Fibroblast of villous mesenchyme (primary cell): ENCODE measurements around the gene KDELR1. TPM values are rescaled to one million over a fixed set of nuclear protein-coding genes. Genes with fewer than 3 reads are reported as not detected.
"Not testable (repeated sequence)": the region's sequence is repeated elsewhere in the genome, so short reads cannot be mapped to it uniquely, and the experiment has no call there.

Source experiments
- DNase-seq: peaks from one replicate; pipeline ENCODE4 v3.0.0-alpha.2; 2010; ENCODE audit warnings: low read depth
- H3K4me3 ChIP-seq: 2 replicates; pipeline ENCODE4 v1.5.1; 2011; ENCODE audit warnings: low read depth, mild to moderate bottlenecking, low read length
- CTCF ChIP-seq: IDR thresholded peaks from 2 replicates; pipeline ENCODE4 v1.5.1; 2012; ENCODE audit warnings: low read depth, mild to moderate bottlenecking, low read length; ENCODE audit not compliant: insufficient read depth
- total RNA-seq: library from RNA; depleted of rRNA; stranded (reverse); fragments of >200 nt; gene quantifications from 2 replicates; pipeline ENCODE4 v1.2.3, GENCODE V29; 2012

The KDELR1 gene
- total RNA-seq, 1 donor, result 111 TPM

GRCh38 chr19:48394331-48395169, 3.2 kb upstream of the KDELR1 start:
- no peak for DNase-seq
- no peak for TF ChIP-seq CTCF
- H3K4me3 ChIP-seq, result peak overlapping the region; percentile 39

- DNase-seq, result peak; percentile 28
- peak within 1 kb of the TSS; percentile 39 for H3K4me3 ChIP-seq
- TF ChIP-seq CTCF, result no peak
Measured at GRCh38 chr19:48393559-48394330, 2.4 kb upstream of the KDELR1 start, which contains the start of gene GRIN2D. Gene GRIN2D (plus strand): TSS chr19:48393668. CDS start chr19:48398393, 4,725 bp downstream.

- no peak for DNase-seq
- no peak for TF ChIP-seq CTCF
- no peak overlapping the region for H3K4me3 ChIP-seq
Measured at GRCh38 chr19:48392860-48393558, 1.7 kb upstream of the KDELR1 start.

GRCh38 chr19:48392006-48392344, 624 bp upstream of the KDELR1 start:
- H3K4me3 ChIP-seq, DNase-seq: not testable (repeated sequence)

- TF ChIP-seq CTCF, result peak; percentile 78
Measured at GRCh38 chr19:48390188-48391099, 907 bp downstream of the KDELR1 start.

GRCh38 chr19:48386981-48387380, 4.4 kb downstream of the KDELR1 start:
- DNase-seq, result no peak
- H3K4me3 ChIP-seq, result no peak overlapping the region
- no peak for TF ChIP-seq CTCF

More at GRCh38 chr19:48390188-48391099, 907 bp downstream of the KDELR1 start:
- H3K4me3 ChIP-seq, result peak overlapping the region; percentile 81
- DNase-seq, result peak; percentile 65
